K562 (cell line): ENCODE data around the gene GTF2A1. TPM values are rescaled to one million over a fixed set of nuclear protein-coding genes. Genes with fewer than 3 reads are reported as not detected.

Experiments used
- ATAC-seq: fragments of 200-7000 bp; cut with Tn5 transposase; 3 replicates; pipeline ENCODE4 v1.9.1; 2020; ENCODE audit warnings: moderate library complexity
- BruUV-seq: library from RNA; stranded (reverse); fragments of 400-500 nt; replicated peaks from 2 replicates; lab custom pipeline; 2021; lab: Mats Ljungman, UMichigan
- CTCF ChIA-PET: fragments of 300-600 bp; formaldehyde crosslinking; extraction: SDS; loops from one replicate; lab custom pipeline; 2021; ENCODE audit warnings: low intra/inter-chr PET ratio; lab: Yijun Ruan, JAX
- POLR2A ChIA-PET: fragments of 300-600, 350-650 bp; sonication (Branson Sonifier 250); formaldehyde crosslinking; extraction: SDS; loops from one replicate; lab custom pipeline; 2021; ENCODE audit warnings: antibody characterized with exemption, inconsistent platforms; lab: Yijun Ruan, JAX
- DNase-seq, 4 experiments: peaks; one replicate each; pipeline versions ENCODE4 v3.0.0 to v3.0.0-alpha.2; 2011 to 2018; ENCODE audit warnings: low spot score in 3 of 4, mixed read lengths in 3 of 4; ENCODE audit errors: extremely low read depth in 1 of 4
- FAIRE-seq: peaks from 2 replicates; lab custom pipeline; 2011; peaks lifted over from hg19 to GRCh38; lab: Jason Lieb, UNC
- H2AFZ ChIP-seq: 2 replicates; pipeline ENCODE4 v1.6.0; 2011; ENCODE audit warnings: low read depth, low read length, control low read depth, inconsistent platforms
- H3K27ac ChIP-seq: fragments of 200-600 bp; 3 replicates; pipeline ENCODE4 v1.8.0; 2011; ENCODE audit warnings: low read depth, mild to moderate bottlenecking, control low read depth, inconsistent platforms, low read length, moderate library complexity, mixed read lengths; ENCODE audit errors: extremely low read depth
- H3K27me3 ChIP-seq, 2 experiments: fragments of 300-600 bp in 1 of 2; 2 replicates in 1 of 2; 3 replicates in 1 of 2; pipeline versions ENCODE4 v1.6.0 to v1.8.0; 2011; ENCODE audit warnings: inconsistent platforms in 2 of 2, low read length in 2 of 2, mild to moderate bottlenecking in 1 of 2, mixed read lengths in 1 of 2, moderate library complexity in 1 of 2; ENCODE audit not compliant: control insufficient read depth in 2 of 2, insufficient read depth in 2 of 2
- H3K36me3 ChIP-seq: fragments of 300-600 bp; 3 replicates; pipeline ENCODE4 v1.8.0; 2011; ENCODE audit warnings: mild to moderate bottlenecking, low read length, inconsistent platforms; ENCODE audit not compliant: control insufficient read depth, insufficient read depth
- H3K4me1 ChIP-seq, 2 experiments: fragments of 200-600 bp in 1 of 2; replicated peaks in 1 of 2; 2 replicates in 1 of 2; 3 replicates in 1 of 2; pipeline versions ENCODE4 v1.5.1 to v1.8.0; 2011; ENCODE audit warnings: inconsistent platforms in 2 of 2, low read length in 2 of 2, mild to moderate bottlenecking in 1 of 2, mixed read lengths in 1 of 2, moderate library complexity in 1 of 2; ENCODE audit not compliant: control insufficient read depth in 2 of 2, insufficient read depth in 2 of 2
- H3K4me2 ChIP-seq: 2 replicates; pipeline ENCODE4 v1.6.1; 2011; ENCODE audit warnings: low read length, control low read depth, inconsistent platforms, mixed read lengths; ENCODE audit not compliant: insufficient read depth
- H3K4me3 ChIP-seq: fragments of 200-600 bp; sonication (generic), shearing (Covaris generic); 2 replicates; pipeline ENCODE4 v1.5.1; 2016; ENCODE audit warnings: control low read depth, inconsistent platforms
- H3K79me2 ChIP-seq: fragments of 200-600 bp; 3 replicates; pipeline ENCODE4 v1.8.0; 2011; ENCODE audit warnings: low read length, inconsistent platforms; ENCODE audit not compliant: control insufficient read depth, insufficient read depth
- H3K9ac ChIP-seq, 2 experiments: 2 replicates each; pipeline versions ENCODE4 v1.6.0 to v1.6.1; 2011; ENCODE audit warnings: low read depth in 2 of 2, low read length in 2 of 2, control low read depth in 1 of 2, inconsistent platforms in 1 of 2, mild to moderate bottlenecking in 1 of 2, mixed read lengths in 1 of 2; ENCODE audit not compliant: insufficient read depth in 1 of 2
- H3K9me1 ChIP-seq: one replicate; pipeline ENCODE4 v1.6.0; 2011; ENCODE audit warnings: inconsistent platforms, mild to moderate bottlenecking, low read length, moderate library complexity; ENCODE audit not compliant: control insufficient read depth, insufficient read depth
- H3K9me3 ChIP-seq: replicated peaks from 2 replicates; pipeline ENCODE4 v1.5.1; 2011; ENCODE audit warnings: low read depth, low read length, inconsistent platforms; ENCODE audit not compliant: control insufficient read depth, insufficient read depth
- H4K20me1 ChIP-seq: replicated peaks from 2 replicates; pipeline ENCODE4 v1.6.1; 2011; ENCODE audit warnings: low read length, inconsistent platforms, mixed read lengths; ENCODE audit not compliant: control insufficient read depth, insufficient read depth
- ARNT ChIP-seq, 2 experiments: fragments of 450-650 bp; IDR thresholded peaks; 2 replicates each; pipeline ENCODE4 v1.6.1; 2016; ENCODE audit warnings: mild to moderate bottlenecking in 1 of 2
- CEBPG ChIP-seq, 3 experiments: fragments of 200-800 bp in 1 of 3; sonication (Bioruptor generic) in 1 of 3; sonication (generic) in 1 of 3; formaldehyde crosslinking in 1 of 3; IDR thresholded peaks in 2 of 3; conservative IDR thresholded peaks in 1 of 3; 2 replicates each; pipeline versions ENCODE4 v1.6.1 to v1.8.0; 2016 to 2022; ENCODE audit warnings: missing compliant biosample characterization in 2 of 3, missing genetic modification characterization in 2 of 3, mild to moderate bottlenecking in 1 of 3, missing genetic modification reagents in 1 of 3
- EGR1 ChIP-seq: fragments of 450-650 bp; conservative IDR thresholded peaks from 2 replicates; pipeline ENCODE4 v1.6.1; 2017; ENCODE audit warnings: mild to moderate bottlenecking
- ESRRA ChIP-seq: fragments of 450-650 bp; IDR thresholded peaks from 2 replicates; pipeline ENCODE4 v1.6.1; 2014; ENCODE audit warnings: low read depth, mild to moderate bottlenecking, moderate library complexity, borderline replicate concordance
- FOXA3 ChIP-seq, 2 experiments: fragments of 450-650 bp in 1 of 2; sonication (generic) in 1 of 2; formaldehyde crosslinking; IDR thresholded peaks in 1 of 2; conservative IDR thresholded peaks in 1 of 2; 2 replicates each; pipeline versions ENCODE4 v1.4.0 to v1.8.0; 2020 to 2022; ENCODE audit warnings: mild to moderate bottlenecking in 2 of 2, missing genetic modification reagents in 1 of 2
- KDM2B ChIP-seq: fragments of 250-450 bp; sonication (Bioruptor Pico); IDR thresholded peaks from 2 replicates; pipeline ENCODE4 v1.8.0; 2021; ENCODE audit warnings: mild to moderate bottlenecking, moderate library complexity
- NEUROD1 ChIP-seq: fragments of 150-350 bp; IDR thresholded peaks from 2 replicates; pipeline ENCODE4 v1.6.1; 2014; ENCODE audit warnings: borderline replicate concordance, low read length, low read depth; ENCODE audit not compliant: partially characterized antibody
- POLR2AphosphoS5 ChIP-seq: IDR thresholded peaks from 2 replicates; pipeline ENCODE4 v1.6.1; 2011; ENCODE audit warnings: mild to moderate bottlenecking, low read depth, low read length, moderate library complexity; ENCODE audit not compliant: control insufficient read depth, insufficient read depth
- RBM25 ChIP-seq: fragments of 200-400 bp; formaldehyde crosslinking; IDR thresholded peaks from 2 replicates; pipeline ENCODE4 v1.6.1; 2018; ENCODE audit warnings: low read length, low read depth, moderate library complexity; ENCODE audit not compliant: severe bottlenecking
- ZFP1 ChIP-seq: fragments of 450-650 bp; formaldehyde crosslinking; IDR thresholded peaks from 2 replicates; pipeline ENCODE4 v1.4.0; 2020; ENCODE audit warnings: mild to moderate bottlenecking, mixed read lengths
- ZNF124 ChIP-seq: sonication (generic); formaldehyde crosslinking; IDR thresholded peaks from 2 replicates; pipeline ENCODE4 v1.8.1; 2022; ENCODE audit warnings: missing genetic modification reagents
- ZNF592 ChIP-seq: fragments of 450-650 bp; IDR thresholded peaks from 2 replicates; pipeline ENCODE4 v1.6.1; 2017; ENCODE audit warnings: antibody characterized with exemption, mild to moderate bottlenecking
- ZNF830 ChIP-seq: fragments of 250-450 bp; sonication (Bioruptor Pico); IDR thresholded peaks from 2 replicates; pipeline ENCODE4 v1.5.0; 2021; ENCODE audit warnings: mild to moderate bottlenecking
- WGBS: fragments of 100-300 bp; shearing (Covaris generic); methylation state at CpG from one replicate; pipeline ENCODE4 v1.1.6; 2016; ENCODE audit warnings: low coverage, mixed read lengths; ENCODE audit not compliant: insufficient coverage; ENCODE audit errors: missing lambda C conversion rate; 5-methylcytosine and 5-hydroxymethylcytosine counted together
- in situ Hi-C: fragments of 300-500 bp; cut with MboI; formaldehyde crosslinking; loops from 4 replicates; pipeline ENCODE4 v1.15.0; 2018; ENCODE audit warnings: inconsistent platforms, mixed read lengths
- intact Hi-C: fragments of 100-400 bp; cut with micrococcal nuclease; formaldehyde crosslinking; loops from 2 replicates; pipeline ENCODE4 v1.14.2; 2022
- polyA plus RNA-seq, 8 experiments: library from polyadenylated mRNA; depleted of rRNA in 4 of 8; stranded (reverse) in 5 of 8; unstranded in 3 of 8; fragments of >200 nt; fragmentation: Nextera tagmentation in 2 of 8; fragmentation: Illumina TruSeq in 1 of 8; extraction: Ambion mirVana in 2 of 8; extraction: Trizol in 1 of 8; gene quantifications; 2 replicates each; pipeline versions ENCODE4 v1.2.1 to v1.2.3, GENCODE V29; 2011 to 2014; ENCODE audit warnings: inconsistent platforms in 1 of 8, missing spikeins in 1 of 8
- total RNA-seq, 7 experiments: library from RNA; depleted of rRNA in 6 of 7; stranded (reverse); fragments of >200 nt in 6 of 7; fragmentation: Illumina TruSeq in 2 of 7; extraction: Trizol in 2 of 7; gene quantifications; 2 replicates each; pipeline versions ENCODE4 v1.2.1 to v1.2.3, GENCODE V29; 2011 to 2021; ENCODE audit warnings: low replicate concordance in 1 of 7

The GTF2A1 gene
- total and polyA plus RNA-seq, 9 of the 15 experiments (the other 6 are each of a cell fraction or from before 2014, with no cell fraction given): 3.4 to 22.8 (median 14.7) TPM

- ChIA-PET POLR2A (no interaction called here), CTCF (no interaction called here)
Measured at GRCh38 chr14:81141426-81141825, 79.3 kb downstream of the GTF2A1 start.

GRCh38 chr14:81138429-81138828 is 82.3 kb downstream of the GTF2A1 start:
- Histone ChIP-seq H3K9me1 (no peaks in the 10 kb centered on the region), H2AFZ (no peak overlapping the region), H3K27ac (no peak overlapping the region), H4K20me1 (no peaks in the 10 kb centered on the region), H3K9me3 (no peaks in the 10 kb centered on the region), H3K4me2 (no peak overlapping the region), H3K4me1 (no peaks in the 10 kb centered on the region), H3K36me3 (no peaks in the 10 kb centered on the region), H3K9ac (no peak overlapping the region), H3K79me2 (no peaks in the 10 kb centered on the region), H3K27me3 (no peaks in the 10 kb centered on the region; a peak in 1 of 5 replicates), H3K4me3 (no peak overlapping the region)
- FAIRE-seq (no peak), ATAC-seq (no peak), DNase-seq (no peak)
- no TSS peak for BruUV-seq
- in situ Hi-C loops (no loop called here), intact Hi-C loops (no loop called here)
- 23% methylated on average over 4 of the region's 6 CpGs for WGBS
- CTCF ChIA-PET: no interaction called here
- POLR2A ChIA-PET: interaction anchor here (0.7 kb wide), 1 partner anchor 142 kb away, joined by 4 read pairs; no protein-coding TSS in a partner anchor
- TF ChIP-seq ZNF830 (CRISPR knock-in tag): no peak
- no peak for TF ChIP-seq ARNT (IDR thresholded peaks at IDR 0.05)
- TF ChIP-seq KDM2B (CRISPR knock-in tag): no peak
- TF ChIP-seq FOXA3 (CRISPR knock-in tag; conservative IDR thresholded peaks at IDR 0.05 in 1 of 2, IDR thresholded peaks at IDR 0.05 in 1 of 2): no peak
- TF ChIP-seq ESRRA: no peak
- no peak for TF ChIP-seq ZNF592
- no peak for TF ChIP-seq ZFP1 (CRISPR knock-in tag)
- no peak for TF ChIP-seq POLR2AphosphoS5
- no peak for TF ChIP-seq CEBPG (CRISPR knock-in tag; IDR thresholded peaks at IDR 0.05)
- TF ChIP-seq CEBPG (tag; conservative IDR thresholded peaks at IDR 0.05 in 1 of 2, IDR thresholded peaks at IDR 0.05 in 1 of 2): no peak
- TF ChIP-seq NEUROD1: no peak
- no peak for TF ChIP-seq ZNF124 (CRISPR knock-in tag)

More at GRCh38 chr14:81141426-81141825, 79.3 kb downstream of the GTF2A1 start:
- intact Hi-C loops (no loop called here), in situ Hi-C loops (no loop called here)
- H3K4me1 ChIP-seq: no peaks in the 10 kb centered on the region
- no peak overlapping the region for H2AFZ ChIP-seq
- no peaks in the 10 kb centered on the region; a peak in 1 of 5 replicates for H3K27me3 ChIP-seq
- H3K9me1 ChIP-seq: no peaks in the 10 kb centered on the region
- no peak overlapping the region for H3K4me2 ChIP-seq
- WGBS: 7% methylated on average over 2 of the region's 2 CpGs
- TF ChIP-seq RBM25: no peak
- 0 out of 2 replicates have a peak, but pooled peaks have one; percentile 32 for TF ChIP-seq EGR1
- FAIRE-seq: no peak
- BruUV-seq: no TSS peak
- H3K9me3 ChIP-seq: no peaks in the 10 kb centered on the region
- H3K9ac ChIP-seq: no peak overlapping the region
- H3K4me3 ChIP-seq: no peak overlapping the region
- no peak overlapping the region for H3K27ac ChIP-seq
- DNase-seq: no peak
- H4K20me1 ChIP-seq: no peaks in the 10 kb centered on the region
- no peaks in the 10 kb centered on the region for H3K36me3 ChIP-seq
- H3K79me2 ChIP-seq: no peaks in the 10 kb centered on the region
- no peak for ATAC-seq
